MCF 10A (cell line): Measurements from ENCODE around the gene UPF2. TPM values are rescaled to one million over a fixed set of nuclear protein-coding genes. Genes with fewer than 3 reads are reported as not detected.

Experiments used
- BruUV-seq: library from RNA; stranded (reverse); fragments of 400-500 nt; replicated peaks from 2 replicates; lab custom pipeline; 2021; lab: Mats Ljungman, UMichigan
- CTCF ChIA-PET: fragments of 300-600 bp; sonication (Branson Sonifier 250); formaldehyde crosslinking; extraction: SDS; loops from one replicate; lab custom pipeline; 2021; ENCODE audit warnings: antibody characterized with exemption, inconsistent platforms; lab: Yijun Ruan, JAX
- POLR2A ChIA-PET: fragments of 300-600, 350-650 bp; sonication (Branson Sonifier 250); formaldehyde crosslinking; extraction: SDS; loops from one replicate; lab custom pipeline; 2020; ENCODE audit warnings: antibody characterized with exemption, inconsistent platforms; lab: Yijun Ruan, JAX
- DNase-seq: peaks from one replicate; pipeline ENCODE4 v3.0.0-alpha.2; 2018; ENCODE audit not compliant: unreplicated experiment
- H3K27ac Mint-ChIP-seq: one replicate; pipeline ENCODE4 v1.8.0; 2022; ENCODE audit warnings: mild to moderate bottlenecking, low read depth, mixed read lengths; ENCODE audit not compliant: unreplicated experiment
- H3K27me3 Mint-ChIP-seq: one replicate; pipeline ENCODE4 v1.8.0; 2022; ENCODE audit warnings: mixed read lengths; ENCODE audit not compliant: insufficient read depth, unreplicated experiment
- H3K36me3 Mint-ChIP-seq: one replicate; pipeline ENCODE4 v1.8.0; 2022; ENCODE audit warnings: mild to moderate bottlenecking, moderate library complexity, mixed read lengths; ENCODE audit not compliant: insufficient read depth, unreplicated experiment
- H3K4me1 Mint-ChIP-seq: one replicate; pipeline ENCODE4 v1.8.0; 2022; ENCODE audit warnings: mixed read lengths; ENCODE audit not compliant: insufficient read depth, unreplicated experiment
- H3K4me3 Mint-ChIP-seq: one replicate; pipeline ENCODE4 v1.8.0; 2022; ENCODE audit warnings: mild to moderate bottlenecking, moderate library complexity, mixed read lengths; ENCODE audit not compliant: unreplicated experiment
- H3K9me3 Mint-ChIP-seq: one replicate; pipeline ENCODE4 v1.8.0; 2022; ENCODE audit warnings: mixed read lengths; ENCODE audit not compliant: unreplicated experiment
- intact Hi-C: fragments of 100-400 bp; cut with micrococcal nuclease; formaldehyde crosslinking; loops from 2 replicates; pipeline ENCODE4 v1.14.1; 2022
- total RNA-seq: library from RNA; stranded (reverse); gene quantifications from 2 replicates; pipeline ENCODE4 v1.2.3, GENCODE V29; 2022
- TF ChIP-seq, protein P1 (sequence below): fragments of 200-600 bp; IDR thresholded peaks from one replicate; pipeline ENCODE4 v1.8.0; 2022; ENCODE audit warnings: antibody characterized with exemption, mild to moderate bottlenecking; ENCODE audit not compliant: unreplicated experiment

The UPF2 gene
- total RNA-seq, 1 experiment from 2014 or later = 24.7 TPM

GRCh38 chr10:11962176-11962575, 80.4 kb downstream of the UPF2 start:
- ChIA-PET POLR2A (interaction anchor here (0.5 kb wide), 1 partner anchor 157 kb away, joined by 5 read pairs; no protein-coding TSS in a partner anchor), CTCF (interaction anchor here (1.1 to 1.8 kb wide), 2 partner anchors 15 to 24 kb away, joined by 4 to 6 read pairs; no protein-coding TSS in a partner anchor)
- intact Hi-C loops = no loop called here
- peaks cover 80% of the 10 kb centered on the region for H3K36me3 Mint-ChIP-seq
- H3K27ac Mint-ChIP-seq = no peak overlapping the region
- no peaks in the 10 kb centered on the region for H3K4me1 Mint-ChIP-seq
- H3K4me3 Mint-ChIP-seq = no peak overlapping the region
- DNase-seq = no peak
- H3K27me3 Mint-ChIP-seq = no peaks in the 10 kb centered on the region
- BruUV-seq = no TSS peak
- H3K9me3 Mint-ChIP-seq = no peaks in the 10 kb centered on the region
- TF ChIP-seq, protein P1, sequence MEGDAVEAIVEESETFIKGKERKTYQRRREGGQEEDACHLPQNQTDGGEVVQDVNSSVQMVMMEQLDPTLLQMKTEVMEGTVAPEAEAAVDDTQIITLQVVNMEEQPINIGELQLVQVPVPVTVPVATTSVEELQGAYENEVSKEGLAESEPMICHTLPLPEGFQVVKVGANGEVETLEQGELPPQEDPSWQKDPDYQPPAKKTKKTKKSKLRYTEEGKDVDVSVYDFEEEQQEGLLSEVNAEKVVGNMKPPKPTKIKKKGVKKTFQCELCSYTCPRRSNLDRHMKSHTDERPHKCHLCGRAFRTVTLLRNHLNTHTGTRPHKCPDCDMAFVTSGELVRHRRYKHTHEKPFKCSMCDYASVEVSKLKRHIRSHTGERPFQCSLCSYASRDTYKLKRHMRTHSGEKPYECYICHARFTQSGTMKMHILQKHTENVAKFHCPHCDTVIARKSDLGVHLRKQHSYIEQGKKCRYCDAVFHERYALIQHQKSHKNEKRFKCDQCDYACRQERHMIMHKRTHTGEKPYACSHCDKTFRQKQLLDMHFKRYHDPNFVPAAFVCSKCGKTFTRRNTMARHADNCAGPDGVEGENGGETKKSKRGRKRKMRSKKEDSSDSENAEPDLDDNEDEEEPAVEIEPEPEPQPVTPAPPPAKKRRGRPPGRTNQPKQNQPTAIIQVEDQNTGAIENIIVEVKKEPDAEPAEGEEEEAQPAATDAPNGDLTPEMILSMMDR = no peak

GRCh38 chr10:11961771-11962170, 80.8 kb downstream of the UPF2 start:
- Mint-ChIP-seq H3K36me3 (peaks cover 80% of the 10 kb centered on the region), H3K9me3 (no peaks in the 10 kb centered on the region), H3K27me3 (no peaks in the 10 kb centered on the region), H3K4me1 (no peaks in the 10 kb centered on the region), H3K27ac (no peak overlapping the region), H3K4me3 (no peak overlapping the region)
- BruUV-seq = no TSS peak
- intact Hi-C loops = no loop called here
- DNase-seq = no peak
- ChIA-PET POLR2A (interaction anchor here (0.5 kb wide), 1 partner anchor 157 kb away, joined by 5 read pairs; no protein-coding TSS in a partner anchor), CTCF (interaction anchor here (0.6 to 1.8 kb wide), 2 partner anchors 24 to 1688 kb away, joined by 4 to 6 read pairs; no protein-coding TSS in a partner anchor)
- TF ChIP-seq, protein P1 = no peak

- intact Hi-C loops = no loop called here
- H3K4me1 Mint-ChIP-seq = no peaks in the 10 kb centered on the region
- BruUV-seq = no TSS peak
- H3K9me3 Mint-ChIP-seq = no peaks in the 10 kb centered on the region
- ChIA-PET CTCF (interaction anchor here (0.7 kb wide), 1 partner anchor 422 kb away, joined by 3 read pairs; no protein-coding TSS in a partner anchor), POLR2A (interaction anchor here (0.6 kb wide), 1 partner anchor 26 kb away, joined by 3 read pairs; no protein-coding TSS in a partner anchor)
- H3K27ac Mint-ChIP-seq = no peak overlapping the region
- no peak overlapping the region for H3K4me3 Mint-ChIP-seq
- peaks cover 81% of the 10 kb centered on the region for H3K36me3 Mint-ChIP-seq
- TF ChIP-seq, protein P1 = no peak
- no peaks in the 10 kb centered on the region for H3K27me3 Mint-ChIP-seq
- no peak for DNase-seq
Measured at GRCh38 chr10:11959966-11960365, 82.6 kb downstream of the UPF2 start.

DNA sequence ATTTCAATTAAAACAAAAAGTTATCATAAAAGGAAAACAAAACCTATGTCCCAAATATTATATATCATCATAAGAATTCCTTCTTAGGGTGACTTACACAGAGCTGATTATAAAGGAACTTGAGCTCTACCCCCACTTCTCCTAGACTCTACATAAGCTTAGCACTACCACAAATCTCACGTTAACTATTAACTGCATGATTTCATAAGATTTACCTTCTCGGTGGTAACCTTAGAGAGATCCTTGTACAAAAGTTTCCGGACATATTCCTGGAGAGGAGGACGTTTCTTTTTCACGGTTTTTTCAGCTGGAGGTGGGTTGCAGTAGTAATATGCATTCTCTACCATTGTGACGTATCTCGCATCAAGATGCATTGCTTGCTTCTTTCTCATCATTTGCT, 83.7 kb downstream of the UPF2 start:
- no TSS peak for BruUV-seq
- Mint-ChIP-seq H3K27me3 (no peaks in the 10 kb centered on the region), H3K9me3 (no peaks in the 10 kb centered on the region), H3K4me3 (no peak overlapping the region), H3K27ac (no peak overlapping the region), H3K36me3 (peaks cover 87% of the 10 kb centered on the region), H3K4me1 (no peaks in the 10 kb centered on the region)
- intact Hi-C loops = no loop called here
- no peak for DNase-seq
- TF ChIP-seq, protein P1 = no peak
- ChIA-PET CTCF (interaction anchor here (0.9 to 1.0 kb wide), 4 partner anchors 12 to 39 kb away, joined by 3 to 4 read pairs (median 3); no protein-coding TSS in a partner anchor), POLR2A (interaction anchor here (0.6 to 1.2 kb wide), 3 partner anchors 14 to 59 kb away, joined by 3 read pairs; no protein-coding TSS in a partner anchor)
